H1 (cell line): Measurements from ENCODE around the gene MRRF. TPM values are rescaled to one million over a fixed set of nuclear protein-coding genes. Genes with fewer than 3 reads are reported as not detected.

ENCODE experiments used
- BACH1 ChIP-seq: IDR thresholded peaks from 2 replicates; pipeline ENCODE4 v1.6.1; 2012; ENCODE audit warnings: low read length, improper control_type of control experiment
- CBX5 ChIP-seq: fragments of 300-800, 300-1000 bp; sonication (generic); IDR thresholded peaks from 2 replicates; pipeline ENCODE4 v1.7.1; 2016; ENCODE audit warnings: antibody characterized with exemption, low read length, low read depth
- CEBPB ChIP-seq: IDR thresholded peaks from 2 replicates; pipeline ENCODE4 v1.6.1; 2012; ENCODE audit warnings: low read depth, low read length
- CHD2 ChIP-seq: IDR thresholded peaks from 2 replicates; pipeline ENCODE4 v1.6.1; 2012; ENCODE audit warnings: low read length, improper control_type of control experiment
- CTBP2 ChIP-seq: IDR thresholded peaks from 2 replicates; pipeline ENCODE4 v1.7.0; 2011; ENCODE audit warnings: borderline replicate concordance, mild to moderate bottlenecking, moderate library complexity, mixed read lengths, low read length; ENCODE audit not compliant: insufficient read depth, insufficient read length
- FOSL1 ChIP-seq: IDR thresholded peaks from 2 replicates; pipeline ENCODE4 v1.6.1; 2011; ENCODE audit warnings: mild to moderate bottlenecking, low read depth, low read length, moderate library complexity; ENCODE audit not compliant: insufficient read depth
- HDAC6 ChIP-seq: IDR thresholded peaks from one replicate; pipeline ENCODE4 v1.7.1; 2012; ENCODE audit warnings: low read depth, mild to moderate bottlenecking, inconsistent platforms, low read length, moderate library complexity
- RBBP5 ChIP-seq: IDR thresholded peaks from 2 replicates; pipeline ENCODE4 v1.7.1; 2012; ENCODE audit warnings: low read depth, mild to moderate bottlenecking, inconsistent platforms, low read length, moderate library complexity, borderline replicate concordance
- RXRA ChIP-seq: IDR thresholded peaks from 2 replicates; pipeline ENCODE4 v1.6.1; 2011; ENCODE audit warnings: low read depth, mild to moderate bottlenecking, low read length, moderate library complexity; ENCODE audit not compliant: insufficient read depth
- SIX5 ChIP-seq: IDR thresholded peaks from 2 replicates; pipeline ENCODE4 v1.6.1; 2011; ENCODE audit warnings: mild to moderate bottlenecking, low read depth, low read length
- TAF1 ChIP-seq: IDR thresholded peaks from 2 replicates; pipeline ENCODE4 v1.6.1; 2011; ENCODE audit warnings: mild to moderate bottlenecking, low read depth, low read length
- polyA plus RNA-seq, 7 experiments: library from polyadenylated mRNA; depleted of rRNA in 3 of 7; stranded (reverse) in 5 of 7; unstranded in 2 of 7; fragments of >200 nt in 5 of 7; fragments of 200-250 nt in 2 of 7; gene quantifications; 1 replicate in 5 of 7; 2 replicates in 1 of 7; 4 replicates in 1 of 7; pipeline versions ENCODE4 v1.2.1 to v1.2.3, GENCODE V29; 2011 to 2013; ENCODE audit warnings: missing spikeins in 2 of 7, mixed read lengths in 2 of 7
- total RNA-seq: library from RNA; stranded (reverse); fragmentation: NEBNext Ultra II Directional; extraction: Animal tissue kit (Norgen Biotek cat#: 25700); gene quantifications from 2 replicates; pipeline ENCODE4 v1.2.1, GENCODE V29; 2021
- TF ChIP-seq, protein P1 (sequence below): fragments of 300-600 bp; sonication (generic); IDR thresholded peaks from 2 replicates; pipeline ENCODE4 v1.7.1; 2012; ENCODE audit warnings: low read length, moderate library complexity, mild to moderate bottlenecking, inconsistent platforms; ENCODE audit not compliant: insufficient replicate concordance
- TF ChIP-seq, protein P2 (sequence below): IDR thresholded peaks from 2 replicates; pipeline ENCODE4 v1.6.1; 2012; ENCODE audit warnings: inconsistent platforms

MRRF gene
- total and polyA plus RNA-seq, 2 of the 8 experiments (the other 6 are each of a cell fraction or from before 2014, with no cell fraction given) = 29.4 to 47.8 TPM

DNA sequence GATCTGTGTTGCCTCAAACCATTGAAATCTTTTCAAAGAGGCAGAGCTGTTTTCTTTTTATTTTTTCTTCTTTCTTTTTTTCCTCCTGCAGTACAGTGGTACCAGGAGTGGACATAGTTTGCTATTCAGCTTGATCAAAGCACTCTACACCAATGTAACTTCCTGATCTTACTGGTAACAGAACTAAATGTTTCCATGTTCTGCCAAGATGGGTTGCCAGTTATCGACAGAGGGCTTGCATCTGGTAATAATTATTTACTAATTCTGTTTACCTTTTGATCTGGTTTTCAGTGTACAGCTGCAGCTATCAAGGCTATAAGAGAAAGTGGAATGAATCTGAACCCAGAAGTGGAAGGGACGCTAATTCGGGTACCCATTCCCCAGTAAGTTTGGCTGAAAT is 26.8 kb downstream of the MRRF start (continued):
- TF ChIP-seq, protein P1, sequence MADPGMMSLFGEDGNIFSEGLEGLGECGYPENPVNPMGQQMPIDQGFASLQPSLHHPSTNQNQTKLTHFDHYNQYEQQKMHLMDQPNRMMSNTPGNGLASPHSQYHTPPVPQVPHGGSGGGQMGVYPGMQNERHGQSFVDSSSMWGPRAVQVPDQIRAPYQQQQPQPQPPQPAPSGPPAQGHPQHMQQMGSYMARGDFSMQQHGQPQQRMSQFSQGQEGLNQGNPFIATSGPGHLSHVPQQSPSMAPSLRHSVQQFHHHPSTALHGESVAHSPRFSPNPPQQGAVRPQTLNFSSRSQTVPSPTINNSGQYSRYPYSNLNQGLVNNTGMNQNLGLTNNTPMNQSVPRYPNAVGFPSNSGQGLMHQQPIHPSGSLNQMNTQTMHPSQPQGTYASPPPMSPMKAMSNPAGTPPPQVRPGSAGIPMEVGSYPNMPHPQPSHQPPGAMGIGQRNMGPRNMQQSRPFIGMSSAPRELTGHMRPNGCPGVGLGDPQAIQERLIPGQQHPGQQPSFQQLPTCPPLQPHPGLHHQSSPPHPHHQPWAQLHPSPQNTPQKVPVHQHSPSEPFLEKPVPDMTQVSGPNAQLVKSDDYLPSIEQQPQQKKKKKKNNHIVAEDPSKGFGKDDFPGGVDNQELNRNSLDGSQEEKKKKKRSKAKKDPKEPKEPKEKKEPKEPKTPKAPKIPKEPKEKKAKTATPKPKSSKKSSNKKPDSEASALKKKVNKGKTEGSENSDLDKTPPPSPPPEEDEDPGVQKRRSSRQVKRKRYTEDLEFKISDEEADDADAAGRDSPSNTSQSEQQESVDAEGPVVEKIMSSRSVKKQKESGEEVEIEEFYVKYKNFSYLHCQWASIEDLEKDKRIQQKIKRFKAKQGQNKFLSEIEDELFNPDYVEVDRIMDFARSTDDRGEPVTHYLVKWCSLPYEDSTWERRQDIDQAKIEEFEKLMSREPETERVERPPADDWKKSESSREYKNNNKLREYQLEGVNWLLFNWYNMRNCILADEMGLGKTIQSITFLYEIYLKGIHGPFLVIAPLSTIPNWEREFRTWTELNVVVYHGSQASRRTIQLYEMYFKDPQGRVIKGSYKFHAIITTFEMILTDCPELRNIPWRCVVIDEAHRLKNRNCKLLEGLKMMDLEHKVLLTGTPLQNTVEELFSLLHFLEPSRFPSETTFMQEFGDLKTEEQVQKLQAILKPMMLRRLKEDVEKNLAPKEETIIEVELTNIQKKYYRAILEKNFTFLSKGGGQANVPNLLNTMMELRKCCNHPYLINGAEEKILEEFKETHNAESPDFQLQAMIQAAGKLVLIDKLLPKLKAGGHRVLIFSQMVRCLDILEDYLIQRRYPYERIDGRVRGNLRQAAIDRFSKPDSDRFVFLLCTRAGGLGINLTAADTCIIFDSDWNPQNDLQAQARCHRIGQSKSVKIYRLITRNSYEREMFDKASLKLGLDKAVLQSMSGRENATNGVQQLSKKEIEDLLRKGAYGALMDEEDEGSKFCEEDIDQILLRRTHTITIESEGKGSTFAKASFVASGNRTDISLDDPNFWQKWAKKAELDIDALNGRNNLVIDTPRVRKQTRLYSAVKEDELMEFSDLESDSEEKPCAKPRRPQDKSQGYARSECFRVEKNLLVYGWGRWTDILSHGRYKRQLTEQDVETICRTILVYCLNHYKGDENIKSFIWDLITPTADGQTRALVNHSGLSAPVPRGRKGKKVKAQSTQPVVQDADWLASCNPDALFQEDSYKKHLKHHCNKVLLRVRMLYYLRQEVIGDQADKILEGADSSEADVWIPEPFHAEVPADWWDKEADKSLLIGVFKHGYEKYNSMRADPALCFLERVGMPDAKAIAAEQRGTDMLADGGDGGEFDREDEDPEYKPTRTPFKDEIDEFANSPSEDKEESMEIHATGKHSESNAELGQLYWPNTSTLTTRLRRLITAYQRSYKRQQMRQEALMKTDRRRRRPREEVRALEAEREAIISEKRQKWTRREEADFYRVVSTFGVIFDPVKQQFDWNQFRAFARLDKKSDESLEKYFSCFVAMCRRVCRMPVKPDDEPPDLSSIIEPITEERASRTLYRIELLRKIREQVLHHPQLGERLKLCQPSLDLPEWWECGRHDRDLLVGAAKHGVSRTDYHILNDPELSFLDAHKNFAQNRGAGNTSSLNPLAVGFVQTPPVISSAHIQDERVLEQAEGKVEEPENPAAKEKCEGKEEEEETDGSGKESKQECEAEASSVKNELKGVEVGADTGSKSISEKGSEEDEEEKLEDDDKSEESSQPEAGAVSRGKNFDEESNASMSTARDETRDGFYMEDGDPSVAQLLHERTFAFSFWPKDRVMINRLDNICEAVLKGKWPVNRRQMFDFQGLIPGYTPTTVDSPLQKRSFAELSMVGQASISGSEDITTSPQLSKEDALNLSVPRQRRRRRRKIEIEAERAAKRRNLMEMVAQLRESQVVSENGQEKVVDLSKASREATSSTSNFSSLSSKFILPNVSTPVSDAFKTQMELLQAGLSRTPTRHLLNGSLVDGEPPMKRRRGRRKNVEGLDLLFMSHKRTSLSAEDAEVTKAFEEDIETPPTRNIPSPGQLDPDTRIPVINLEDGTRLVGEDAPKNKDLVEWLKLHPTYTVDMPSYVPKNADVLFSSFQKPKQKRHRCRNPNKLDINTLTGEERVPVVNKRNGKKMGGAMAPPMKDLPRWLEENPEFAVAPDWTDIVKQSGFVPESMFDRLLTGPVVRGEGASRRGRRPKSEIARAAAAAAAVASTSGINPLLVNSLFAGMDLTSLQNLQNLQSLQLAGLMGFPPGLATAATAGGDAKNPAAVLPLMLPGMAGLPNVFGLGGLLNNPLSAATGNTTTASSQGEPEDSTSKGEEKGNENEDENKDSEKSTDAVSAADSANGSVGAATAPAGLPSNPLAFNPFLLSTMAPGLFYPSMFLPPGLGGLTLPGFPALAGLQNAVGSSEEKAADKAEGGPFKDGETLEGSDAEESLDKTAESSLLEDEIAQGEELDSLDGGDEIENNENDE = no peak
- TF ChIP-seq SIX5 (no peak), RBBP5 (no peak), CHD2 (no peak), RXRA (no peak), CBX5 (no peak), BACH1 (no peak), TAF1 (no peak), CEBPB (no peak), FOSL1 (no peak), CTBP2 (no peak), HDAC6 (no peak)
- TF ChIP-seq, protein P2, sequence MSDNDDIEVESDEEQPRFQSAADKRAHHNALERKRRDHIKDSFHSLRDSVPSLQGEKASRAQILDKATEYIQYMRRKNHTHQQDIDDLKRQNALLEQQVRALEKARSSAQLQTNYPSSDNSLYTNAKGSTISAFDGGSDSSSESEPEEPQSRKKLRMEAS = no peak
